GM12801 (cell line): ENCODE measurements around the gene SDHAF1.

Experiments
- TF ChIP-seq, protein P1 (sequence below): IDR thresholded peaks from one replicate; pipeline ENCODE4 v1.5.1; 2011; ENCODE audit warnings: control low read depth; ENCODE audit not compliant: insufficient read length; ENCODE audit errors: extremely low read depth

The SDHAF1 gene

GRCh38 chr19:35960432-35960972 is 34.5 kb upstream of the SDHAF1 start:
- TF ChIP-seq, protein P1, sequence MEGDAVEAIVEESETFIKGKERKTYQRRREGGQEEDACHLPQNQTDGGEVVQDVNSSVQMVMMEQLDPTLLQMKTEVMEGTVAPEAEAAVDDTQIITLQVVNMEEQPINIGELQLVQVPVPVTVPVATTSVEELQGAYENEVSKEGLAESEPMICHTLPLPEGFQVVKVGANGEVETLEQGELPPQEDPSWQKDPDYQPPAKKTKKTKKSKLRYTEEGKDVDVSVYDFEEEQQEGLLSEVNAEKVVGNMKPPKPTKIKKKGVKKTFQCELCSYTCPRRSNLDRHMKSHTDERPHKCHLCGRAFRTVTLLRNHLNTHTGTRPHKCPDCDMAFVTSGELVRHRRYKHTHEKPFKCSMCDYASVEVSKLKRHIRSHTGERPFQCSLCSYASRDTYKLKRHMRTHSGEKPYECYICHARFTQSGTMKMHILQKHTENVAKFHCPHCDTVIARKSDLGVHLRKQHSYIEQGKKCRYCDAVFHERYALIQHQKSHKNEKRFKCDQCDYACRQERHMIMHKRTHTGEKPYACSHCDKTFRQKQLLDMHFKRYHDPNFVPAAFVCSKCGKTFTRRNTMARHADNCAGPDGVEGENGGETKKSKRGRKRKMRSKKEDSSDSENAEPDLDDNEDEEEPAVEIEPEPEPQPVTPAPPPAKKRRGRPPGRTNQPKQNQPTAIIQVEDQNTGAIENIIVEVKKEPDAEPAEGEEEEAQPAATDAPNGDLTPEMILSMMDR = no peak

GRCh38 chr19:35963514-35963913 is 31.5 kb upstream of the SDHAF1 start:
- TF ChIP-seq, protein P1 = no peak

DNA sequence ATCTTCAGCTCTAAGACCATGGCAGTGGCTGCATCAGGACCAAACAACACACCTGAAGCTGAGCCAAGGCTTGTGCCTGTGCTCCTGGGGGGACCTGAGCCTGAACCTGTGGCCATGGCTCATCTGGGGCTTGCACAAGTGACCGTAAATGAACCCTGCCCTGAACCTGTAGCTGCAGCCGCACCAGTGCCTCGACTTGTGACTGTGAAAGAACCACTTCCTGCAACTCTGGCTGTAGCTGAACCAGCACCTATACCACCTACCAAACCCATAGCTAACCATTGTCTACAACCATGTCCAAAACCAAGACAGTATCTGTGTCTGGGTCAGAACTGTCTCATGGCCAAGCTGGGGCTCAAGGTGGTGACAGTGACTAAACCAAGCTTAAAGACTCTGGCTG is 28.2 kb upstream of the SDHAF1 start:
- TF ChIP-seq, protein P1 = no peak

DNA sequence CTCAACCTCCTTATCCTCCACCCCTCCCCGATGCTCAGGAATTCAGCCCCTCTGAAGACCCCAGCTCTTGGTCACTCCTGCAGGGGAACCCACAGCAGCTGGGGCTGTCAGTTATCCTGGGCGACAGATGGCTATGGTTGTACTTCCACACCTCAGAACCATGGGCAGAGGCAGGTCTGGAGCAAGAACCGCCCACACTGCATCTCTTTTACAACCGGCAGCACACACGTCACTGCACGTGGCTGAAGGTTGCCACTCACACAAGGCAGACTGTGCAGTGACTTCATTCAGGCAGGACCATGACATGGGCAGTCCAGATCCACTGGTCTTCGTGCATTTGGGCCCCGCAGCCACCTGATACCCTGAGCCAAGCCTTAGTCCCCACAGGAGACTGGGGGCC is 21.5 kb upstream of the SDHAF1 start:
- TF ChIP-seq, protein P1 = no peak

DNA sequence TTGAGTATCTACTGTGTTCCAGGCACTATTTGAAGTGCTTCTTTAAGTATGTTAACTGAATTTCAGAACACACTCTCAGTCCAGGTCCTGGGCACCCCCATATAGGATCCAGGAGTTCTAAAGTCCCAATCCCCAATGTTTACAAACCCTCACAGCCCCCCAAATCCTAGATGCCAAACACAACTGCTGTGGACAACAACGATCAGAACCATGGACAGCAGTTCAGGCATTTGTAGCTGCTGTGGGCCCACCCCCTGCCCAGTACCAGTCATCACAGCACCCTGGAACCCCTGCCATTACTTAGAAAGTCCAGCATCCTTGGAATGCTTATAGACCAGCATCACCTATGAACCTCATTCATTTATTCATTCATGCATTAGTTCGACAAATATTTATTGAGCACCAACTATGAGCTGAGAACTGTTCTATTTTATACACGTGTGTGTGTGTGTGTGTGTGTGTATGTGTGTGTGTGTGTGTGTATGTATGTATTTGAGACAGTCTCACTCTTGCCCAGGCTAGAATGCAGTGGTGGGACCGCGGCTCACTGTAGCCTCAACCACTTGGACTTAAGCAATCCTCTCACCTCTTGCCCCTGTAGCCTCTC is 19.3 kb upstream of the SDHAF1 start:
- TF ChIP-seq, protein P1 = no peak

DNA sequence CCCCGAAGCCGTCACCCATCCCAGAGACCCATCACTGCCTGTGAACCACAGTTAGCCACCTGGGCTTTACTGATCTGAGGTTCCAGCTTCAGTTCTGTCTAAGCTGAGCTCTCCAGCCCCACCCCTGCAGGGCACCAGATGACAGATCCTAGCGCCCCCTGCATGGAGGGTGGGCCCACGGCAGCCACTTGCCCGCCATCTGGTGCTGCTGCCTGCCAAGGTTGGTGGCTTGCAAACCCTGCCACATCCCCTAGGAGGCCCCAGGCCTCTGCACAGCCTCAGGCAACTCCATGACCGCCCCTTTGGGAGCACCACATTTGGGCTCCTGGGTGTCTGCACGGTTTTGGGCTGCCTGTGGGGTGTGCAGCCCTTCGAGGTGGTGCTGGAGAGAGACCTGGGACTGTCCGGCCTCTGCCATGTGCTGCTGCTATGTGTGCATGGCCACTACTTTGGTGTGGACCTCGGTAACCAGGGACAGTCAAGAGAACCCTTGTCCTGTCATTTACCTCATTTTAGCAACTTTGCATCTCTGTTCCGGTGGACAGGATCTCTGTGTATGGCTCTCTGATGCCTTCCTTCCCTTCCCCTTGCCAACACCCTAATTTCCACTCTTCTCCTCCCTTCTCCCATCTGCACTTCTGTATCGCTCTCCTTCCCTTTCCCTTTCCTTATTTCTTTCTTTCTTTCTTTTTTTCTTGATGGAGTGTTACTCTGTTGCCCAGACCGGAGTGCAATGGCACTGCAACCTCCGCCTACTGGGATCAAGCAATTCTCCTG is 17.4 kb upstream of the SDHAF1 start:
- TF ChIP-seq, protein P1 = no peak

DNA sequence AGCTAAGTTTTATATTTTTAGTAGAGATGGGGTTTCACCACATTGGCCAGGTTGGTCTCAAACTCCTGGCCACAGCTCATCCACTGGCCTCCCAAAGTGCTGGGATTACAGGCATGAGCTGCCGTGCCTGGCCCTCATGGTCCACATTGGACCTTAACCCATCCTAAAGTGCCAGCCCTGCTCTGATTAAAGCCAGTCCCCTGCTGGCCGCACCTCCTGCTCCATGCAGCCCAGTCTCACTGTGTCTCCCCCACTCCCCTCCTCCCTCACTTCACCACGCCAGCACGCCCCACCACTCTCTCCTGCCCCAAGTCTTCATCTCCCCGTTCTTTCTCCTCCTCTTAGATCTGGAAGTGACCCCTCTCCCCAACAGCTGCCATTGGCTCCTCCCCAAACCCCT is 16.7 kb upstream of the SDHAF1 start:
- TF ChIP-seq, protein P1 = no peak
